Amygdala (tissue), 56 donors: ENCODE measurements around the gene CADM2.

Experiments
- DNase-seq, 56 donors: peaks; one replicate each; lab custom pipeline; 2025; lab: John Stamatoyannopoulos, UW

CADM2 gene

DNA sequence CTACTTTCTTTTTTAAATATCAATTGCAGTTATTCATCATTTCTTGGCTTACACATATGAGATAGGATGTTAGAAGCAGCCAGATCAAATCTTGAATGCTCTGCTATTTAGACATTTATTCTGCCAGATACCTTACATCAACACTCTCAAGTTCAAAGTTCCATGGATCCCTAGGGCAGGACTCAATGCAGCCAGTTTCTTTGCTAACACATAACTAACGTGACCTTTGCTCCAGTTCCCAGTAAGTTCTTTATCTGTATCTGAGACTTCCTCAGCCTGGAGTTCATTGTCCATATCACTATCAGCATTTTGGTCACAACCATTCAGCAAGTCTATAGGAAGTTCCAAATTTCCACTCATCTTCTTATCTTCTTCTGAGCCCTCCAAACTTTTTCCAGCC lies 1092.3 kb downstream of the CADM2 start:
- DNase-seq: no peak

DNA sequence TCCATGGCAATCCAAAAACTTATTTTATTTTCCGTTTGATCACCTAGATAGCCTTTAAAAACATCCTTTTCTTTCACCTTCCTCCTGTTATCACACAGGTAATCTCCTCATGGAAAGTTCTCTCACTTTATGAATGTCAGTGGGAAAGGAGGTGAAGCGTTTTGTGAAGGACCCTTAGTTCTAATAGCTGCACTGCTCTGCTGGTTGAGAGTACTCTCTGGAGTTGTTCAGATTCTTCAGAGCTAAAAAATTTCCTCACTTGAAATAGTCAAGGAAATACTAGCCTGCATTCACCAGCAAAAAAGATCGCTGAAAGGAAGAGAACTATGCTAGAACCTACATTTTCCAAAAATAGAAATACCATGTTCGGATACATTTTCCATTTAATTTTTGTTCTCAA lies 1097.2 kb downstream of the CADM2 start:
- DNase-seq: no peak

DNA sequence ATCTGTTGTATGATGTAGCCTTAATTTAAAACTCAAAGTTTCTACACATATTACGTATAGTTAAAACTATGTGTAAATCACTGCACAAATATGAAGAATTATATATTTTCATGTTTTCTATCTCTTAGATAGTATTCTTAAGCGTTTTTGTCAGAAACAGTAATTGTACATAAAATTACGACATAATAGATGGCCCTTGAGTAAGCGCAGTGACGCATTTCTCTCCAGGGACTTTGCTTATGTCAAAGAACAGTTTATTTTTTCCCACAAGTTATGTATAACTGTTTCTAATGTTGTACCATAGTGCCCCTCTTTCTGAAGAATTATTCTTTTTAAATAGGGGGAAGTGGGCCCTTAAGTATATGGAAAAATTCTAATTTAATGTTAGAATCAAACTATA lies 1098.2 kb downstream of the CADM2 start:
- DNase-seq: no peak

DNA sequence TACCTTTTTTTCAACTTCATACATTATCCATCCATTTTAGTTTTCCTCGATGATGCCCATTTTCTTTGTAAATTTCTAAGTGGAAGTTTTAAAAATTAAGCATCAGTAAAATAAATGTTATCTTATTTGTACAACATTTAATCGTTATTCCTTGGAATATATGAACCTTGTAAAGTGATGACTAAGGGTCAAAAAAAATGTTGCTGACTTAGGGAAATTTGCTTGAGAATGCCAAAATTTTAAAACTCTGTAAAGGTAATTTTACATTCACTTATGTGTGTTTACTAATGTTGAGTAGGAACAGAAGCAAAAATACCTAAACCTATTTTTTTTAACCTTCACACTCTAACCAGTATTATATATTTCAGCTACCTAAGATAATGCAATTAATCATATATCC lies 1115.0 kb downstream of the CADM2 start:
- DNase-seq: no peak

DNA sequence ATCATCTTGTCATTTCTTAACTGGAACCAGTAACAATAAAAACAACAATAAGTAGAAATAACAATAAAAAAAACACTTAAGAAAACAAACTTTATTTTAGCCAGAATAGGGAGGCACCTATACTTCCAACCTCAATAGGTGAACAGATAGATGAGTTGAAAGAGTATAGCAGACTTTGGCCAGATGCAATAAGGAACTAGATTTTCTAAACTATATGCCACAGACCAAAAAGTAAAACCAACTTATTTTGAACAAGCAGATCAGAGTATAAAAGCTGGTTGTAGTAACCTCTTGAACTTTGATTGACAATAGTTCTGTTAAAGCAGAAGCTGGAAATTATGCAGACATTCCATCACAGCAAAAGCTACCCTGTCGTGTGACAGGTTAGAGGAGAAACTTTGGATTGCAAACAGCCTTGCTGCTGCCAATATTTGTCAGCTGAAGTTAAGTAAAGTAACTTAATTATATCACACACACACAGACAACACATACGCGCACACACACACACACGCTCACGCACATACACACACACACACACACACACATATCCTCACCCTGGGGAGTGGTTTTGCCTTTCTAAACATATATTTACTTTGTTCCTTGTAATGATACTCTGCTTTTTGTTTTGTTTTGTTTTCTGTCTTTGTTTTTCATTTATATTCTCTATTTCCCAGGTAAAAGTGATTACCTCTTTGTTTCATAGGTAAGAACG lies 1128.5 kb downstream of the CADM2 start:
- DNase-seq: no peak

DNA sequence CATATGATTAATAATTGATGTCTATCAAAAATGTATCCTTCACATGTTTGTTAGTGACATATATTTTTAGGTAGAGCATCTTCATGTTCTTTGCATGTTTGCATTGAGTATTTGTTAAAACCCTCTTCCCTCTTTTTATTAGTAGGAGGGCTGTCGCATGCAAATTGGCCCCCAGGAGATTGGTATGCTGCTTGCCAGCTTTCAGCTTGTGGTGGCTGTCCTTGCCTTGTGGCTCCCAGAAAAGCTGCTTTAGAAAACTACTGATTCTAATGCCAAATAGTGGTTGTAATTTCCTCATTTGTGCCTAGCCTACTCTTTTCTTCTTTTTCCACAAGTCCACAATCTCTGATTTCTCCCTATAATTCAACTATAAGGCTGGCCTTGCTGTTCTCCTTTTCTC lies 1145.4 kb downstream of the CADM2 start:
- no peak for DNase-seq

DNA sequence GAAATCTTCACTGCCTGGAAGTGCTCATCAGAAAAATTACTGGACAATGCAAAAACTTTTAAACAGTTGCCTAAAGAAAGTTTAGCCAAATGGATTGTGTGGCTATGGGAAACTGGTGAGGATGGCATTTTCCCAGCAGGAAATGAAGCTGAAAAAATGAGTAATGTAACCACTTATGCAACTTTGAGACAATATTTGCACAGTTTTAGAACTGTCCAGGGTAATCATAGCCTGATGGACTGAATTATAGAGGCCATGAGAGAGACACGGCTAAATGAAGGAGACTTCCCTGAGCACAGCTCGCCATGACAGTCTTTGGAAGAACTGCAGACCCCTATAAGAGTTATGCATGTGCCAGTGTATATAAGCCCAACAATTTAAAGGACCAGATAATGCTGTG lies 1150.6 kb downstream of the CADM2 start:
- no peak for DNase-seq
